BJ (cell line): ENCODE results near the gene SPHKAP. TPM values are rescaled to one million over a fixed set of nuclear protein-coding genes. Genes with fewer than 3 reads are reported as not detected.
"Not testable (repeated sequence)": the region's sequence is repeated elsewhere in the genome, so short reads cannot be mapped to it uniquely, and the experiment has no call there.

Experiments used
- CTCF ChIA-PET: fragments of 350-600 bp; formaldehyde crosslinking; extraction: SDS; loops from one replicate; lab custom pipeline; 2021; ENCODE audit warnings: antibody characterized with exemption, inconsistent platforms; lab: Yijun Ruan, JAX
- POLR2A ChIA-PET: fragments of 300-600 bp; sonication (Branson Sonifier 250); formaldehyde crosslinking; extraction: SDS; loops from one replicate; lab custom pipeline; 2021; ENCODE audit warnings: antibody characterized with exemption; lab: Charles Lee
- DNase-seq: peaks from one replicate; pipeline ENCODE4 v3.0.0-alpha.2; 2011; ENCODE audit warnings: low read depth
- H3K27me3 ChIP-seq: 2 replicates; pipeline ENCODE4 v1.6.0; 2011; ENCODE audit warnings: low read length; ENCODE audit not compliant: control insufficient read depth, insufficient read depth
- H3K36me3 ChIP-seq: 2 replicates; pipeline ENCODE4 v1.5.1; 2011; ENCODE audit warnings: low read length; ENCODE audit not compliant: control insufficient read depth, insufficient read depth
- H3K4me3 ChIP-seq: 2 replicates; pipeline ENCODE4 v1.5.1; 2011; ENCODE audit warnings: low read depth, mild to moderate bottlenecking, control low read depth, low read length
- polyA plus RNA-seq: library from polyadenylated mRNA; depleted of rRNA; stranded (reverse); fragments of >200 nt; gene quantifications from 2 replicates; pipeline ENCODE4 v1.2.3, GENCODE V29; 2011
- small RNA-seq: library from RNA; depleted of rRNA; stranded (forward); fragments of <200 nt; gene quantifications from one replicate; pipeline ENCODE3, GENCODE V24; 2012; ENCODE audit warnings: low replicate concordance, low read depth; ENCODE audit not compliant: insufficient read length
- TF ChIP-seq, protein P1 (sequence below): IDR thresholded peaks from 2 replicates; pipeline ENCODE4 v1.5.1; 2011; ENCODE audit warnings: low read depth, mild to moderate bottlenecking, control low read depth, inconsistent platforms, low read length, moderate library complexity; ENCODE audit not compliant: insufficient read depth

The SPHKAP gene
- polyA plus RNA-seq, 1 experiment: 0.50 TPM

DNA sequence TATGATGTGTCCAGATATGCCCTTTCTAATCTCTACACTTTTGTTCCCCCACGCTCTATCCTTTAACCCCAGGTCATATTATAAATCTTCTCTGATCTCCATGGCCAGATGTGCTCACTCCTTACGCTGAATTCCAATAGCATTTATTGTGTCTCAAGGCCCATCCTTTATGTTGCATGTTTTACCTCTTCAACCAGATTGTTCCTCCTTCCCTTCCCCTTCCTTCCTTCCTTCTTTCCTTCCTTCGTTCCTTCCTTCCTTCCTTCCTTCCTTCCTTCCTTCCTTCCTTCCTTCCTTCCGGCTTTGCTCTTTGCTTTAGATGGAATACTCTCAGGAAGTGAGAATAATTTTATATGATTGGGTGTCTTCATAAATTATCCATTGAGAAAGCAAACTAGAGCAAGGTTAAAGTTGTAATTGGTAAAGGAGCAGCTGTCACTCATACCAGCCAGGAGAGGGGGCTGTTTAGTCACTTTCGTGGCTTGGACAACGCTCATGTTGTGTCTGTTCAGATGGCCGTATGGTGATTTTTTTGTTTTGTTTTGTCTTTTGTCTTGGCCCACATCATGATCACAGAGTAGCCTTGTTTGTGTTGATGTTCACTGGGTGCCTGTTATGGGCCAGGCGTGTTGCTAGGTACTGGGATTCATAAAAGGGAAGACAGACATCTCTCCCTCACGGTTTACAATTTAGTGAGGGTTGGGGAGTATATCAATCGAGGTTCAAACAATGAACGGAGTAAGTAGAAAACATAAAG lies 242.0 kb downstream of the SPHKAP start:
- H3K36me3 ChIP-seq: no peaks in the 10 kb centered on the region
- POLR2A ChIA-PET: interaction anchor here (0.6 kb wide), 1 partner anchor 10 kb away, joined by 11 read pairs; no protein-coding TSS in a partner anchor
- no peaks in the 10 kb centered on the region; the same call in 1 of the 2 replicates for H3K27me3 ChIP-seq
- CTCF ChIA-PET: interaction anchor here (0.7 to 1.1 kb wide), 2 partner anchors 62 to 104 kb away, joined by 3 to 4 read pairs; no protein-coding TSS in a partner anchor
- TF ChIP-seq, protein P1, sequence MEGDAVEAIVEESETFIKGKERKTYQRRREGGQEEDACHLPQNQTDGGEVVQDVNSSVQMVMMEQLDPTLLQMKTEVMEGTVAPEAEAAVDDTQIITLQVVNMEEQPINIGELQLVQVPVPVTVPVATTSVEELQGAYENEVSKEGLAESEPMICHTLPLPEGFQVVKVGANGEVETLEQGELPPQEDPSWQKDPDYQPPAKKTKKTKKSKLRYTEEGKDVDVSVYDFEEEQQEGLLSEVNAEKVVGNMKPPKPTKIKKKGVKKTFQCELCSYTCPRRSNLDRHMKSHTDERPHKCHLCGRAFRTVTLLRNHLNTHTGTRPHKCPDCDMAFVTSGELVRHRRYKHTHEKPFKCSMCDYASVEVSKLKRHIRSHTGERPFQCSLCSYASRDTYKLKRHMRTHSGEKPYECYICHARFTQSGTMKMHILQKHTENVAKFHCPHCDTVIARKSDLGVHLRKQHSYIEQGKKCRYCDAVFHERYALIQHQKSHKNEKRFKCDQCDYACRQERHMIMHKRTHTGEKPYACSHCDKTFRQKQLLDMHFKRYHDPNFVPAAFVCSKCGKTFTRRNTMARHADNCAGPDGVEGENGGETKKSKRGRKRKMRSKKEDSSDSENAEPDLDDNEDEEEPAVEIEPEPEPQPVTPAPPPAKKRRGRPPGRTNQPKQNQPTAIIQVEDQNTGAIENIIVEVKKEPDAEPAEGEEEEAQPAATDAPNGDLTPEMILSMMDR: peak; percentile 52
- H3K4me3 ChIP-seq: no peak overlapping the region
- no peak for DNase-seq

DNA sequence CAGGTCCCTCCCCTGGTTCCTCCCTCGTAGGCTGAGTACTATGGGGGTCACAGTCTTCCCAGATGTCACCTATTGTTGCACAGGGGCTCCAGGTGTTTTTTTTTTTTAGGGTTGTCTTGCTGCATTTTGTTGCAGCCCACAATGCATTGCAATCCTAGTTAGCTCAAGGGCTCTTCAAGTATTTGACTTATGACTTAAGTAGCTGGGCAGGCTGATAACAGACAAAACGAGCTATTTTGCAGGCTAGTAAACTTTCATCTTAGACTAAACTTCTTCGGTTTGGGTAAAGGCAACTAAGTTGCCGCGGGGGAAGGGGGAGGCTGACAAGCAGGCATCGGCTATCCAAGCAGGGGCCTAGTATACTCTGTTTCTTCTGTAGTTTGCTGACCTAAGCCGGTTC lies 245.2 kb downstream of the SPHKAP start:
- H3K27me3 ChIP-seq, CTCF ChIA-PET, H3K4me3 ChIP-seq, DNase-seq, POLR2A ChIA-PET, H3K36me3 ChIP-seq: not testable (repeated sequence)

DNA sequence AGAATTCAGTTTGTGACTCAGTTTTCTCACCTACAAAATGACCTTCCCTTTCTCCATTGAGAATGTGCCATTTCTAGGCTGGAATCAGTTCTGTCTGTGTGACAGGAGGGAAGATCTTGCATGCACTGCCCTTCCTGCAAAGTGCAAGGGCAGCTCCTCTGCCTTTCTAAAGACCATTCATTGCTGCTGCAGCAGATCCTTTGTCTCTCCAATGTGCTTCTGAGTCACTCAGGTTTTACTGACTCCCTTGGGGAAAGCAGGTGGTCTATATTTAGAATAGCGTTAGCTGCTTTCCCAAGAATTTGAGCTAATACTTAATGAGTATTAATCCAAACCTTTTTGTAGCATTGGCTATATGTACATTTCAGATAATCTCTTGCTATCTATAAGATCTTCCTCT lies 247.6 kb downstream of the SPHKAP start:
- no peak overlapping the region for H3K4me3 ChIP-seq
- no peaks in the 10 kb centered on the region; the same call in 1 of the 2 replicates for H3K27me3 ChIP-seq
- ChIA-PET POLR2A (no interaction called here), CTCF (no interaction called here)
- TF ChIP-seq, protein P1: no peak
- H3K36me3 ChIP-seq: no peaks in the 10 kb centered on the region
- DNase-seq: no peak

DNA sequence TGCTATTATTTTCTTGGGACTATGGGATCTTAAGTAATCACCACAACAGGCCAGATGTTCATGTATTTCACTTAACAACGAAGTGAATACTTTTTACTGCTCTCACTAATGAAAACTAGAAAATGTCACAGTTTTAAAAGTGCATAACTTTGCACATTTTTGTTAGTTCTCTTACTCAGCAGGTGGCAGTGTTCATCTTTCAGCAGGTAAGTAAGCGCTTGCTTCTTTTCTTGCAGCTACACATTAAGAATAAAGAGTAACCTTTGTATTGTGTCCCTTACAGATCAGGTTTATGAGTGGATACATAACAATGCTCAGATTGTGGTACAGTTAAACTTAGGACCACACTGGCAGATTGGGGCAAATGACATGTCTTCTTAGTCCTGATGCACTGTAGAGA lies 249.1 kb downstream of the SPHKAP start:
- ChIA-PET POLR2A (no interaction called here), CTCF (interaction anchor here (1.2 kb wide), 1 partner anchor 42 kb away, joined by 3 read pairs; no protein-coding TSS in a partner anchor)
- H3K4me3 ChIP-seq: no peak overlapping the region
- no peaks in the 10 kb centered on the region for H3K36me3 ChIP-seq
- TF ChIP-seq, protein P1: no peak
- DNase-seq: no peak
- H3K27me3 ChIP-seq: no peaks in the 10 kb centered on the region; the same call in 1 of the 2 replicates

DNA sequence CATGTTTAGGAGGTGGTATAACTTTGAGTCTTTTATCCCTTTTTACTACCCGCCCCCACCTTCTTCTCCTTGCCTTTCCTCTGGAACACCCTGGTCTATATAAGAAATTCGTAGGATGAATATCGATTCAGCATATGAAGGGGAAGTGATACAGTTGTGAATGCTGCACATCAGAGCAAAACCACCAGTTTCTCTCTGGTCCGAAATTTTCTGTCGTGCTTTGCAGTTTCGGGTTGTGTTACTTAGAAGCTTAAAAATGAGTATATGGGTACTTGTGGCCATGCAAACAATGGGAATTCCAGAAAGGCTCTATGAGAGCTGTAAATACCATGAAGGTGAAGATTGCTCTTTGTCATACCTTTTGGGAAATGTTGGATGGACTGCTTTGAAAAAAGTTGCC lies 249.5 kb downstream of the SPHKAP start:
- TF ChIP-seq, protein P1: no peak
- CTCF ChIA-PET: interaction anchor here (1.2 kb wide), 1 partner anchor 41 kb away, joined by 3 read pairs; no protein-coding TSS in a partner anchor
- POLR2A ChIA-PET: no interaction called here

More for the DNA sequence above, 249.5 kb downstream of the SPHKAP start:
- Histone ChIP-seq H3K27me3 (no peaks in the 10 kb centered on the region; the same call in 1 of the 2 replicates), H3K4me3 (no peak overlapping the region), H3K36me3 (no peaks in the 10 kb centered on the region)
- no peak for DNase-seq

Small RNA genes within 50 kb of the gene (small RNA-seq; reads per million reads assigned to genes)
- gene RNU6-624P: not detected
